Heart left ventricle (tissue), 16 donors: ENCODE data around the gene ACAP1. TPM values are rescaled to one million over a fixed set of nuclear protein-coding genes. Genes with fewer than 3 reads are reported as not detected.

Experiments used
- ATAC-seq, 4 donors: fragments of 200-7000 bp; cut with Tn5 transposase; one replicate each; pipeline ENCODE4 v1.9.1; 2020 to 2022; ENCODE audit warnings: moderate library complexity in 4 of 4, mild to moderate bottlenecking in 3 of 4, moderate number of reproducible peaks in 1 of 4
- DNase-seq, 5 donors: peaks; one replicate each; pipeline ENCODE4 v3.0.0-alpha.2; 2020
- H3K27ac ChIP-seq, 12 donors: fragments of 200-600 bp; sonication (generic) in 4 of 12; one replicate each; pipeline versions ENCODE4 v1.5.0 to v1.8.0; 2016 to 2022; ENCODE audit warnings: mild to moderate bottlenecking in 2 of 12
- H3K27me3 ChIP-seq, 9 donors: fragments of 200-600 bp; sonication (generic) in 2 of 9; one replicate each; pipeline versions ENCODE4 v1.5.1 to v1.8.0; 2016 to 2022; ENCODE audit warnings: mild to moderate bottlenecking in 3 of 9
- H3K36me3 ChIP-seq, 9 donors: fragments of 200-600 bp; sonication (generic) in 2 of 9; one replicate each; pipeline versions ENCODE4 v1.5.0 to v1.8.0; 2018 to 2022; ENCODE audit warnings: mild to moderate bottlenecking in 2 of 9
- H3K4me1 ChIP-seq, 12 donors: fragments of 200-600 bp; sonication (generic) in 4 of 12; one replicate each; pipeline versions ENCODE4 v1.5.0 to v1.8.0; 2016 to 2022; ENCODE audit warnings: mild to moderate bottlenecking in 3 of 12
- H3K4me3 ChIP-seq, 12 donors: fragments of 200-600 bp; sonication (generic) in 4 of 12; one replicate each; pipeline versions ENCODE4 v1.5.0 to v1.8.0; 2017 to 2022; ENCODE audit warnings: mild to moderate bottlenecking in 9 of 12, moderate library complexity in 4 of 12
- H3K9me3 ChIP-seq, 12 donors: fragments of 200-600 bp; sonication (generic) in 4 of 12; one replicate each; pipeline versions ENCODE4 v1.5.0 to v1.8.0; 2016 to 2022; ENCODE audit warnings: mild to moderate bottlenecking in 1 of 12
- POLR2A ChIP-seq, 2 donors: fragments of 450-650 bp; IDR thresholded peaks; one replicate each; pipeline ENCODE4 v1.6.1; 2017; ENCODE audit warnings: antibody characterized with exemption in 2 of 2, mild to moderate bottlenecking in 2 of 2, moderate library complexity in 2 of 2
- WGBS, 4 donors: extraction: QIAGEN DNeasy Blood & Tissue Kit in 2 of 4; methylation state at CpG; one replicate each; pipeline versions ENCODE4 v1.1.5 to v1.1.7; 2013 to 2018; 5-methylcytosine and 5-hydroxymethylcytosine counted together
- intact Hi-C, 10 donors: fragments of 100-400 bp; cut with DNase I; formaldehyde crosslinking; loops; one replicate each; pipeline versions ENCODE4 v1.11.1 to v1.14.2; 2022
- polyA plus RNA-seq, 2 donors: library from polyadenylated mRNA; stranded (reverse); fragments of 200-250 nt; gene quantifications; one replicate each; pipeline ENCODE4 v1.2.3, GENCODE V29; 2013
- total RNA-seq, 9 donors: library from RNA; depleted of rRNA in 2 of 9; stranded (reverse); fragments of >200 nt in 2 of 9; fragmentation: NEBNext Ultra II Directional in 3 of 9; extraction: Animal tissue kit (Norgen Biotek cat#: 25700) in 3 of 9; gene quantifications; one replicate each; pipeline versions ENCODE4 v1.1.0 to v1.2.4, GENCODE V29; 2016 to 2023
- TF ChIP-seq, protein P1 (sequence below), 12 donors: fragments of 200-600 bp; sonication (generic) in 4 of 12; IDR thresholded peaks; one replicate each; pipeline versions ENCODE4 v1.5.0 to v1.8.0; 2018 to 2022; ENCODE audit warnings: antibody characterized with exemption in 12 of 12, mild to moderate bottlenecking in 5 of 12
- donor health status: ischemic (EF 13 %, LVEDD 7.1; RV severe dilation, severe dysfunction).
- donor health status: healthy with polysubstance abuse.
- donor health status: DM: no; HTN: yes; CAD: no.
- donor health status: DM: no; HTN: no; CAD: no.
- donor health status: ischemic (EF 25% LVEDD 6.9; RV normal size, moderate dysfunction).
- donor health status: ischemic (EF 25% LVEDD 5.7; RV mildly dilated, moderate dysfunction).
- donor health status: healthy.
- donor health status: DM: yes; HTN: yes; CAD: no.
- donor health status: ischemic (EF 35%, LVEDD 5.7; RV mildly dilated, moderate dysfunction).
- donor health status: nonischemic (EF 11% LVEDD 7.7; RV severe dilation, severe dysfunction).
- donor health status: DM: yes; HTN: yes; CAD: no.
- donor health status: PGD.
- donor health status: ischemic (EF 29% LVEDD 5.4; RV normal size, mild dysfunction).
- donor health status: nonischemic (EF 23%, LVEDD 6.1; RV moderate dilation, normal function).

ACAP1 gene
- total and polyA plus RNA-seq, 11 donors = 0.88 to 24.2 (median 9.0) TPM

DNA sequence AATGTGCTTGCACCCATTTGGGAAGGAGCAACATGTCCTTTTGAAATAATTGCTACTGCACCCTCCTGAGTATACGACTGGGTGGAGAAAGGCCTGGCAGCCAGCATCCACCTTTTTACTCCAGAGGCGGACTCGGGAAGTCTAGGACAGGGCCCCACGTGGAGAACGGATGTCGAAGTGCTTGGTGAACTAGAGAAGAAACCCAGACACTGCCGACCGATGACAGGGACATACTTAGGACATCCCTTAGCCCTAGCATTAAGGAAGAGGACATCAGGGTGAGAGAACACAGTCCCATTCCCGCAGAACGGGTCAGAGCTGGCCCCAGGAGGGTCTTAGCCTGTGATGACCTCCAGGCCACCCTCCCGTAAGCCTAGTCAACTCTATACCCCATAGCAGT is 45.6 kb upstream of the ACAP1 start:
- 31 to 54% (median 43%) methylated on average over 11 of the region's 11 CpGs for WGBS, 4 donors
- H3K27me3 ChIP-seq = peaks cover 0 to 52% (median 29%) of the 10 kb centered on the region in 9 donors
- peak in 2 of 4 donors; percentile 0 to 2 for ATAC-seq
- intact Hi-C loops = loop anchor here in 1 of 10 donors (10.0 kb wide), 1 partner anchor 246 kb away; the partner anchor contains the start of gene SLC16A11
- H3K4me3 ChIP-seq = no peak overlapping the region
- no peaks in the 10 kb centered on the region for H3K9me3 ChIP-seq
- peak overlapping the region in 9 of 12 donors; percentile 10 to 54 (median 46) for H3K27ac ChIP-seq
- no peak for TF ChIP-seq POLR2A (IDR thresholded peaks at IDR 0.05)
- TF ChIP-seq, protein P1, sequence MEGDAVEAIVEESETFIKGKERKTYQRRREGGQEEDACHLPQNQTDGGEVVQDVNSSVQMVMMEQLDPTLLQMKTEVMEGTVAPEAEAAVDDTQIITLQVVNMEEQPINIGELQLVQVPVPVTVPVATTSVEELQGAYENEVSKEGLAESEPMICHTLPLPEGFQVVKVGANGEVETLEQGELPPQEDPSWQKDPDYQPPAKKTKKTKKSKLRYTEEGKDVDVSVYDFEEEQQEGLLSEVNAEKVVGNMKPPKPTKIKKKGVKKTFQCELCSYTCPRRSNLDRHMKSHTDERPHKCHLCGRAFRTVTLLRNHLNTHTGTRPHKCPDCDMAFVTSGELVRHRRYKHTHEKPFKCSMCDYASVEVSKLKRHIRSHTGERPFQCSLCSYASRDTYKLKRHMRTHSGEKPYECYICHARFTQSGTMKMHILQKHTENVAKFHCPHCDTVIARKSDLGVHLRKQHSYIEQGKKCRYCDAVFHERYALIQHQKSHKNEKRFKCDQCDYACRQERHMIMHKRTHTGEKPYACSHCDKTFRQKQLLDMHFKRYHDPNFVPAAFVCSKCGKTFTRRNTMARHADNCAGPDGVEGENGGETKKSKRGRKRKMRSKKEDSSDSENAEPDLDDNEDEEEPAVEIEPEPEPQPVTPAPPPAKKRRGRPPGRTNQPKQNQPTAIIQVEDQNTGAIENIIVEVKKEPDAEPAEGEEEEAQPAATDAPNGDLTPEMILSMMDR (IDR thresholded peaks at IDR 0.05) = no peak
- H3K4me1 ChIP-seq = peaks cover 2 to 58% (median 38%) of the 10 kb centered on the region in 12 donors
- peaks cover 0 to 24% (median 3%) of the 10 kb centered on the region in 9 donors for H3K36me3 ChIP-seq
- peak in 1 of 5 donors; percentile 39 for DNase-seq

DNA sequence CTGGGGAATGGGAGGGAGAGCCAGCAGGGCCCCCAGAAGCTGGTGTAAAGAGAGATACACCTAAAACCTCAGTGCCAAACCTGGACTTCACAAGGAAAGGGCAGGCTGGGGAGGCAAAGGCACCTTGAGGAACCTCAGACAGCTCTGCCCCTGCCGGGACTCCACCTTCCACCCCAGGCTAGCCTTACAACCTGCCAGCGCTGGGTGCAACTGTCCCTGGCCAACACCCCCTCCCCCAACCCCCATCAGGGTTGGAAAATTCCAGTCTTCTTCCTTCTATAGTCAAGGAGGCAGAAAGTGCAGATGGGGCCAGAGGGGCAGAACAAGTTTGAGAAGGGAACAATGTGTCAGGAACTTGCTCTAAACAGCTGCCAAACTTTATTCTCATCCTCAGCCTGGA is 44.1 kb upstream of the ACAP1 start:
- Histone ChIP-seq H3K27ac (peak overlapping the region in 7 of 12 donors; percentile 0 to 66 (median 50)), H3K9me3 (no peaks in the 10 kb centered on the region), H3K4me3 (no peak overlapping the region), H3K36me3 (peaks cover 0 to 9% (median 0%) of the 10 kb centered on the region in 9 donors), H3K4me1 (peaks cover 2 to 71% (median 46%) of the 10 kb centered on the region in 12 donors), H3K27me3 (peaks cover 0 to 57% (median 29%) of the 10 kb centered on the region in 9 donors)
- intact Hi-C loops = loop anchor here in 2 of 10 donors (1.0 to 10.0 kb wide), 2 partner anchors 9 to 247 kb away; partner anchors contain the start of gene SLC16A11 (in 1 of the 2)
- 45 to 83% (median 66%) methylated on average over 2 of the region's 2 CpGs for WGBS, 4 donors
- no peak for ATAC-seq
- no peak for TF ChIP-seq POLR2A (IDR thresholded peaks at IDR 0.05)
- no peak for DNase-seq

- Histone ChIP-seq H3K4me1 (peaks cover 2 to 71% (median 46%) of the 10 kb centered on the region in 12 donors), H3K4me3 (no peak overlapping the region), H3K36me3 (peaks cover 0 to 3% (median 0%) of the 10 kb centered on the region in 9 donors), H3K27ac (peak overlapping the region in 8 of 12 donors; percentile 0 to 66 (median 32)), H3K27me3 (peaks cover 0 to 57% (median 29%) of the 10 kb centered on the region in 9 donors), H3K9me3 (no peaks in the 10 kb centered on the region)
- peak in 2 of 4 donors; percentile 1 to 21 for ATAC-seq
- 6 to 11% (median 9%) methylated on average over 6 of the region's 6 CpGs for WGBS, 4 donors
- TF ChIP-seq, protein P1 (IDR thresholded peaks at IDR 0.05) = no peak
- TF ChIP-seq POLR2A (IDR thresholded peaks at IDR 0.05) = no peak
- intact Hi-C loops = loop anchor here in 2 of 10 donors (1.0 to 10.0 kb wide), 2 partner anchors 9 to 248 kb away; partner anchors contain the start of gene SLC16A11 (in 1 of the 2)
- peak in 1 of 5 donors; percentile 54 for DNase-seq
These were observed 43.6 kb upstream of the ACAP1 start for GRCh38 chr17:7292729-7293128.

DNA sequence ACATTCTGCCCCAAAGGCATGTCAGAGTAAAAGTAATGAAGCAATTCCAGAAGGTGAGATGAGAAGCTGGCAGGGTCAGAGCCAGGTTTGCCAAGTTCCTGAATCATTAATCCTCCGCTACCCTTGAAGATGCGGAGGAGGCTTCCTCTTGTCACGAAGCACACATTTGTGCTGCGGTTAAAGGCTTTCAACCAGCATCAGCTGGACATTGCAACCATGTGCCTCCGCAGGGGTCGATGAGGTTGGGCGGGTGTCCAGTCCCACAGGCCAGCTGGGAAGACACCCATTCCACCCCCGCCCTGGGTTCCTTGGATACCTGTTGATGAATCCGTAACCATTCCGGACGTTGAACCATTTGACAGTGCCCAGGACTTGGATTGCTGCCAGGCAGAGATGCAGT is 43.2 kb upstream of the ACAP1 start:
- TF ChIP-seq POLR2A (IDR thresholded peaks at IDR 0.05) = no peak
- TF ChIP-seq, protein P1 (IDR thresholded peaks at IDR 0.05) = no peak
- intact Hi-C loops = loop anchor here in 1 of 10 donors (10.0 kb wide), 1 partner anchor 248 kb away; the partner anchor contains the start of gene SLC16A11
- Histone ChIP-seq H3K27ac (peak overlapping the region in 6 of 12 donors; percentile 0 to 66 (median 50)), H3K27me3 (peaks cover 0 to 57% (median 29%) of the 10 kb centered on the region in 9 donors), H3K9me3 (no peaks in the 10 kb centered on the region), H3K36me3 (no peaks in the 10 kb centered on the region), H3K4me1 (peaks cover 2 to 71% (median 46%) of the 10 kb centered on the region in 12 donors), H3K4me3 (no peak overlapping the region)
- no peak for ATAC-seq
- WGBS, 4 donors = 53 to 70% (median 64%) methylated on average over 8 to 11 of the region's 11 CpGs
- DNase-seq = no peak
